BLaER1 (cell line): Measurements from ENCODE around the gene ATP5F1D.

Experiments used
- H3K27ac ChIP-seq: shearing (Covaris generic); formaldehyde crosslinking; 2 replicates; pipeline ENCODE4 v1.8.1; 2022
- H3K27me3 ChIP-seq: shearing (Covaris generic); formaldehyde crosslinking; 2 replicates; pipeline ENCODE4 v1.8.1; 2022
- H3K36me3 ChIP-seq: shearing (Covaris generic); formaldehyde crosslinking; 2 replicates; pipeline ENCODE4 v1.8.1; 2022
- H3K4me1 ChIP-seq: shearing (Covaris generic); formaldehyde crosslinking; 2 replicates; pipeline ENCODE4 v1.8.1; 2022
- H3K4me2 ChIP-seq: shearing (Covaris generic); formaldehyde crosslinking; 2 replicates; pipeline ENCODE4 v1.8.1; 2022
- H3K4me3 ChIP-seq: shearing (Covaris generic); formaldehyde crosslinking; 2 replicates; pipeline ENCODE4 v1.8.1; 2022
- H3K9ac ChIP-seq: shearing (Covaris generic); formaldehyde crosslinking; 2 replicates; pipeline ENCODE4 v1.8.1; 2022
- H3K9me3 ChIP-seq: shearing (Covaris generic); formaldehyde crosslinking; 2 replicates; pipeline ENCODE4 v1.8.1; 2022
- H4K20me1 ChIP-seq: shearing (Covaris generic); formaldehyde crosslinking; 2 replicates; pipeline ENCODE4 v1.8.1; 2022
- Cebpa-rat ChIP-seq: shearing (Covaris generic); IDR thresholded peaks from 2 replicates; pipeline ENCODE4 v1.8.1; 2022

ATP5F1D gene

DNA sequence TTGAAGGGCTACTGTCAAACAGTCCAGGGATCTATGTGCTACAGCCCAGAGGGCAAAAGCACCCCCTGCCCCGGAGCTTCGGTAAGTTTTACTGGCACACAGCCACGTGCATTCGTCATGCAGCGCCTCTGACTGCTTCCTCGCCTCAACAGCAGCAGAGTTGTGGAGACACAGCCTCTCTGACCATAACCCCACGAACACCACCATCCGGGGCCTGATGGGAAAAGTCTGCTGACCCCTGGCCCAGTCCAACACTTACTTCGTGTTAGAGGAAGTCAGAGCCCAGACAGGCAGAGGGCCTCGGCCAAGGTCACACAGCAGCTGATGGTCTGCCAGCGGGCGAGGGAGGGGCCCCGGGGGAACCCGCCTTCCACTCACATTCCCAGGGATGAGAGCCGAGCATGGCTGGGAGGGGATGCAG lies 8.9 kb upstream of the ATP5F1D start:
- Histone ChIP-seq H3K36me3 (peaks cover 15% of the 10 kb centered on the region), H3K4me3 (no peak overlapping the region), H3K9ac (no peak overlapping the region), H3K27ac (no peak overlapping the region), H3K9me3 (no peaks in the 10 kb centered on the region), H3K27me3 (peaks cover 30% of the 10 kb centered on the region), H3K4me1 (peaks cover 22% of the 10 kb centered on the region; the same call in 1 of the 2 replicates), H4K20me1 (peaks cover 31% of the 10 kb centered on the region), H3K4me2 (no peak overlapping the region)
- TF ChIP-seq Cebpa-rat: no peak

DNA sequence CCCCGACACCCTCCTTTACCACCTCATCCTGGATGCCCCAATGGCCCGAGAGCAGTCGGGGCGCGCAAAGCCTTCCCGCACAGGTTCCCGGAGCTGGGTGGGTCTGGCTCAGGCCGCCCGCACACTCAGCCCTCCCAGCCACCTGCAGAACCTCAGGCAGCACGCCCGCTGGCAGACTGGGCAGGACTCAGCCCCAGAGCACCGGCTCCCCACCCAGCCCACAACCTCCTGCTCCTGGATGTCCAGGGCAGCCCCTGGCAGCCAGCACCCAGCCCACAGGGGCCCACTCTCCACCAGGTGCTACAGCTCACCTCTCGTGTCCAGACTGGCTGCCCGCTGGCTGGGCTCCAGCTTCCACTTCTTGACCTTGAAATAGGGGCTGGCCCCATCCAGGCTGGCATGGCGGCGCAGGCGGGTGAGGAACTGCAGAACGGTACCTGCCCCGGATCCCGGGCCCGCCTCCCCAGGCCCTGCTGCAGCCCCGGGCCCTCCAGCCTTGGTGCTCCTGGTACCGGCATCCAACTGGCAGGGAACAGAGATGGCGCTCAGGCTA lies 8.4 kb upstream of the ATP5F1D start:
- no peak overlapping the region for H3K4me2 ChIP-seq
- H3K27me3 ChIP-seq: peaks cover 35% of the 10 kb centered on the region
- peaks cover 28% of the 10 kb centered on the region for H4K20me1 ChIP-seq
- H3K36me3 ChIP-seq: peaks cover 10% of the 10 kb centered on the region
- no peak for TF ChIP-seq Cebpa-rat
- peaks cover 24% of the 10 kb centered on the region for H3K4me1 ChIP-seq
- H3K27ac ChIP-seq: no peak overlapping the region
- H3K9me3 ChIP-seq: no peaks in the 10 kb centered on the region
- no peak overlapping the region for H3K4me3 ChIP-seq
- no peak overlapping the region for H3K9ac ChIP-seq

DNA sequence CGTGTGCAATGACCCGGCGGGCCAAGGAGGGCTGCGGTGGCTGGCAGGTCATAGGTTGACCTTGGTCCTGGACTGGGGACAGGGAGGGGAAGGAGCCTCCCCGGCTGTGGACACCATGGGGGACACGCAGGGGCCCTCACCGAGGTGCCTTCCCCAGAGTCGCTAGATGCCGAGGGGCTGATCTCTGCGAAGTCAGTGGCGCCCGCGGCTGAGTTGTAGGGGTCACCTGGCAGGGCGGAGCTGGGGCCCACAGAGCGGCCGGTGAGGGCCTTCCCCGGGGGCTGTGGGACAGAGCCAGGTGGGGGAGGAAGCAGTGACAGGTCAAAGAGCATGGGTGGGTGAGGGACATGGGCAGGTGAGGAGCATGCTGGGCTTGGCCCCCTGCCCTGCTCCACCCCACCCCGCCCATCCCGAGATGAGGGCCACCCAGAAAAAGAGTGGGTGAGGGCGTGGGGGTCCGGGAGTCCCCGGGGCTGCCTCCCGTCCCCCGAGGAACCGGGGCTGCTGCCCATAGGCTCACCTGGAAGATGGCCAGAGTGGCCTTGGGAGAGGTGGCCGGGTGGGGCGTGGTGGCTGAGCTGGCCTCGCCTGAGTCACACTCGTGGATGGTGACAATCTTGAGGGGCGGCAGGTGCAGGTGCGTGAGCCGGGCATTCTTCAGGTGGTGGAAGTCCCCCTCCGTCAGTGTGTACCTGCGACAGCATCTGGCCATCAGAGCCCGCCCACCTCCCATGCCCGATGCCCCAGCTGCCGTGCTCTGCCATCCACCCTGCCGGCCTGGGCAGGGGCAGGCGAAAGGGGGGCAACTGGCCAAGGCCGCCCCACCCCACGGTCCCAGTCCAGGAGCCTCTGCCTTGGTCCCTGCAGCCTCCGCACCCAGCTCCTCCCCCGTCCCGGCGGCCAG lies 7.2 kb upstream of the ATP5F1D start:
- Histone ChIP-seq H3K4me1 (peaks cover 32% of the 10 kb centered on the region), H3K27ac (no peak overlapping the region), H4K20me1 (peaks cover 28% of the 10 kb centered on the region), H3K4me2 (no peak overlapping the region), H3K4me3 (no peak overlapping the region), H3K36me3 (no peaks in the 10 kb centered on the region), H3K9ac (no peak overlapping the region), H3K9me3 (no peaks in the 10 kb centered on the region), H3K27me3 (peaks cover 46% of the 10 kb centered on the region)
- no peak for TF ChIP-seq Cebpa-rat

DNA sequence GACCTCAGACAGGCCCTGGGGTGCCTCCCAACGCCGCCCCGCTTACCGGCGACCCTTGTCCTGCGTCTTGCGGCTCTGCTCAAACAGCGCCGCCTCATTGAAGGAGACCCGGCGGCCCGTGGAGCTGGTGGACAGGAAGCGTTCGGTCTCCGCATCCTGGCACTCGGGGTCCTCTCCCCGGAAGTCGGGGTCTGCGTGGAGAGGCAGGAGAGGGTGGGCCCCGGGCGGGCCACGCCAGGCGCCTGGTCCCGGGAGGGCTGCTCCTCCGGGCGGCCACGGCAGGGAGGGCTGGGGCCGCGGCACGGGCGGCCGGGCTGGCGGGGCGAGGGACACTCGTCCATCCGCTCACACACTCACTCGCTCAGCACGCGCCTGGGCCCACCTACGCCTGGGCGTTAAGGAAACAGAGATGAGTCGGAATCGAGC lies 6.6 kb upstream of the ATP5F1D start:
- peaks cover 53% of the 10 kb centered on the region for H3K27me3 ChIP-seq
- H3K9me3 ChIP-seq: no peaks in the 10 kb centered on the region
- peaks cover 39% of the 10 kb centered on the region for H3K4me1 ChIP-seq
- no peaks in the 10 kb centered on the region for H3K36me3 ChIP-seq
- H3K4me2 ChIP-seq: no peak overlapping the region
- H3K9ac ChIP-seq: no peak overlapping the region
- H3K27ac ChIP-seq: no peak overlapping the region
- TF ChIP-seq Cebpa-rat: no peak
- H4K20me1 ChIP-seq: peaks cover 28% of the 10 kb centered on the region
- no peak overlapping the region for H3K4me3 ChIP-seq

DNA sequence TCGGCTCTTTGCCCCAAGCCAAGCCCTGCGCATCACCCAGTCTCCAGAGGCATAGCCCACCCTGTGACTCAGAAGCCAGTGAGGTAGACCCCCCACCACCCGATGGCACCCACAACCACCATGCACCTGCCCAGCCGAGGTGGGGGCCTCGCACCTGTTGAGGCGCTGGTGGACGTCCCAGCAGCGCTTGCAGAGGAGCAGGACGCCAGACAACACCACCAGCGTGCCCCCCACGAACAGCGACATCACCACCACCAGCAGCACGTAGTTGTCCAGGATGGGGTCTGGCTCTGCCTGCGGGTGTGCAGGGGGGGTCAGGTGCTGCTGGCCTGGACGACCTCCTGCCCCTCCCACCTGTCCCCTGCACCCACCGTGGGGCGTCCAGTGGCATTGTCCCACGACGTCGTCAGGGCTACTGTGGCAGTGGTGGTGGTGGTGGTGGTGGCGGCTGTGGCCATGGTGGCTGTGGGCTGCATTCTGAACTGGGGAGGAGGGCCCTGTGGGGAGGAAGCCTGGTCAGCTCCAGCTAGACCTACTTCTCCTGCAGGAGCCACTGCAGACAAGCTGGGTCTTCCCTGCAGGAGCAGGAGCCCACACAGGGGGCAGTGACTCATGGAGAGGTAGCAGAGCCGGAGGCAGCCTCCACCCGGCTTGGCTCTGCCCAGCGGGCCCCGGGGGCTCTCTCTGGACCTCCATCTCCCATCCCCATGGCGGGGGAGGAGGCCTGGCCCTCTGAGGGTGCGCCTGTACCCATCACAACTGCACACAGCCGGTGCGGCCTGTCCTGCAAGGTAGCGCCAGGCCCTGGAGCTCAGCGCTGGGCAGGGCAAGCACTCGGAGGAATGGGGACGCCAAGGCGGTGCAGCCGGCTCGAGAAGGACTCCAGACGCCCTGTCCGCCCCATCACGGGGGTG lies 5.7 kb upstream of the ATP5F1D start:
- Histone ChIP-seq H3K9me3 (no peaks in the 10 kb centered on the region), H3K27ac (no peak overlapping the region), H3K36me3 (no peaks in the 10 kb centered on the region), H4K20me1 (peaks cover 28% of the 10 kb centered on the region), H3K4me3 (no peak overlapping the region), H3K27me3 (peaks cover 54% of the 10 kb centered on the region), H3K9ac (no peak overlapping the region), H3K4me2 (peak overlapping the region; percentile 17; the same call in 1 of the 2 replicates), H3K4me1 (peaks cover 44% of the 10 kb centered on the region)
- TF ChIP-seq Cebpa-rat: no peak

DNA sequence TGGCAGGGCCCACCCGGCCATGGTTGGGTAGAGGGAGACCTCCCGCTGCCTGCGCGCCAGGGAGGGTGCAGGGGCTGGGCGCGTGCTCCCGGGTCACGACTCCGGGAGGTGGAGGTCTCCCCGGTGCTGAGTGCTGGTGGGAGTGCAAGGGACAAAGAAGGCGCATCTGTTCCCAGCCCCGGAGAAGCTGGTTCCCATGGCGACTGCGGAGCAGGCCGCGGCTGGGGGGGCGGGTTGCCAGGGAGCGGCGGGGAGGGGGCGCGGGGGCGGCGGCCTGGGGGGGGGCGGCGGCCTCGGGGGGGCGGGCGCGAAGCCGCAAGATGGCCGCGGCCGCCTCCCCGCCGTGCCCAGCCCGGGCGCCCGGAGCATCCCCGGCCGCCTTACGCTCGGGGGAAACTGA lies 5.0 kb upstream of the ATP5F1D start:
- peak overlapping the region; percentile 78 for H3K4me3 ChIP-seq
- peaks cover 28% of the 10 kb centered on the region for H4K20me1 ChIP-seq
- H3K9me3 ChIP-seq: no peaks in the 10 kb centered on the region
- no peaks in the 10 kb centered on the region for H3K36me3 ChIP-seq
- H3K4me1 ChIP-seq: peaks cover 49% of the 10 kb centered on the region
- H3K27ac ChIP-seq: no peak overlapping the region
- H3K9ac ChIP-seq: peak overlapping the region; percentile 75; the same call in 1 of the 2 replicates
- H3K4me2 ChIP-seq: peak overlapping the region; percentile 100
- no peak for TF ChIP-seq Cebpa-rat
- H3K27me3 ChIP-seq: peaks cover 54% of the 10 kb centered on the region

DNA sequence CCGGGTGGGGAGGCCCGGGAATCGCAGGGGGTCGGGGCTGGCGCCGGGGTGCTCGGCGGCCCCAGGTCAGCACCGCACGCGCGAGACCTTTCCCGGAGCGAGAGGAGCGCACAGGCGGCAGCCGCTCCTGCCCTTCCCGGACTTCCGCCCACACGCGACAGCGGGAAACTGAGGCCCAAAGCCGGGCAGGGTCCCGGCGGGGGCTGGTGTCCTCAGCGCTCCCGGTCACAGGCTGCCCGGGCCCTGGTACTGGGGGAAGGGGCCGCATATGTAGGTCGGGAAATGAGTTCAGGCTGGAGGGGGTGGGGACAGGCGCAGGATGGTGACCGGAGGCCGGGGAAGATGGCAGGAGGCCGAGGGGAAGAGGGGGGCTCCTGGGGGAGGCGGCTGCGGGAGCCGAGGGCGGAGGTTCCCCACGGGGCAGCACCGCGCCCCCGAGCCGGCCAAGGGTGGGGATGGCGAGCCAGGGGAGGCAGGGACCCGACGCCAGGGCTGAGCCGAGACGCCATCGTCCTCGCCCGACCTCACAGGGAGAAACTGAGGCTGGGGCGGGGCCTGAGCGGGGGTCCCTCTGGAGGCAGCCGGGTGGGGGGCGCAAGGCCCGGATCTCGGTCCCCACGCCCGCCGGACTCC lies 4.4 kb upstream of the ATP5F1D start:
- no peaks in the 10 kb centered on the region for H3K36me3 ChIP-seq
- H3K4me2 ChIP-seq: peak overlapping the region; percentile 100
- peak overlapping the region; percentile 75 for H3K9ac ChIP-seq
- H3K9me3 ChIP-seq: no peaks in the 10 kb centered on the region
- peaks cover 54% of the 10 kb centered on the region for H3K27me3 ChIP-seq
- peak overlapping the region; percentile 78 for H3K4me3 ChIP-seq
- no peak for TF ChIP-seq Cebpa-rat
- peak overlapping the region; percentile 18; the same call in 1 of the 2 replicates for H3K27ac ChIP-seq
- H3K4me1 ChIP-seq: peaks cover 48% of the 10 kb centered on the region
- H4K20me1 ChIP-seq: peaks cover 28% of the 10 kb centered on the region

DNA sequence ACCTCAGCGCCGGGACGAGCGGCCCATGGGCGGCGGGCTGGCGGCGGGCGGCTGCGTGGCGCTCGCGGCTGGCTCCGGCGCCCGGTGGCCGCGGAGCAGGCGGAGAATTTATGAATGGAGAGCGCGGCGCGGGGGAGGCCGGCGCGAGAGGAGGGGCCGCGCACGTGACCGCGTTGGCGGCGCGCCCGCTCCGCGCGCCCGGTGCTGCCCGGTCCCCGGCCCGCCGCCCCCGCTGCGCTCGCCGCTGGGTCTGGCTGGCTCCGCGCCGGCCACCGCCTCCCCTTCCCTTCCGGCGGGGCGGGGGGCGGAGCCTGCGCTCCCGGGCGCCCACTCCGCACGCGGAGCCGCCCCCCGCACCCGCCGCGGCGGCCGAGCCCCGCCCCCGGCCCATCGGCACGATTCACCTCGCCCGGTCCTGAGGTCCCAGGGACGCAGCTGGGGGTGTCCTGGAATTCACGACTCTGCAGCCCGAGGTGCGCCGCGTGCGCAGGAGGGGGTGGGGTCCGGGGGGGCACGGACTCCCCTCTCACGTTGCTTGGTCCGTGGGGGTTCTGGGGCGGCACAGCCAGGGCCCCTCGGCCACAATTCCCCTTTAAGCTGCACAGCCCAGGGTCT lies 3.7 kb upstream of the ATP5F1D start, which contains the start of gene CBARP:
Gene CBARP (minus strand): TSS at position 252 of the 615 bp plus-strand sequence. CDS start 1,905 bp downstream, outside the sequence.
- no peaks in the 10 kb centered on the region for H3K36me3 ChIP-seq
- H3K27me3 ChIP-seq: peaks cover 54% of the 10 kb centered on the region
- H3K9me3 ChIP-seq: no peaks in the 10 kb centered on the region
- peaks cover 35% of the 10 kb centered on the region for H4K20me1 ChIP-seq
- no peak for TF ChIP-seq Cebpa-rat
- peak within 1 kb of the TSS; percentile 18; the same call in 1 of the 2 replicates for H3K27ac ChIP-seq
- H3K9ac ChIP-seq: peak within 1 kb of the TSS; percentile 75
- peak within 1 kb of the TSS; percentile 78 for H3K4me3 ChIP-seq
- H3K4me2 ChIP-seq: peak within 1 kb of the TSS; percentile 100
- peaks cover 50% of the 10 kb centered on the region for H3K4me1 ChIP-seq
